GM12878 (cell line): Measurements from ENCODE around the gene TMEM131L. TPM values are rescaled to one million over a fixed set of nuclear protein-coding genes. Genes with fewer than 3 reads are reported as not detected.

ENCODE experiments used
- ATAC-seq: fragments of 200-7000 bp; cut with Tn5 transposase; 3 replicates; pipeline ENCODE4 v1.9.1; 2020; ENCODE audit warnings: mild to moderate bottlenecking, moderate library complexity
- BruUV-seq: library from RNA; stranded (reverse); fragments of 400-500 nt; replicated peaks from 2 replicates; lab custom pipeline; 2021; lab: Mats Ljungman, UMichigan
- CTCF ChIA-PET: fragments of 300-600 bp; sonication (Branson Sonifier 250); formaldehyde crosslinking; extraction: SDS; loops from one replicate; lab custom pipeline; 2021; ENCODE audit warnings: inconsistent platforms; lab: Yijun Ruan, JAX
- POLR2A ChIA-PET: fragments of 350-600 bp; formaldehyde crosslinking; extraction: SDS; loops from one replicate; lab custom pipeline; 2021; ENCODE audit warnings: inconsistent platforms; lab: Charles Lee
- RAD21 ChIA-PET: fragments of 300-600 bp; sonication (Branson Sonifier 250); formaldehyde crosslinking; loops from one replicate; lab custom pipeline; 2023; ENCODE audit warnings: antibody characterized with exemption; ENCODE audit not compliant: unreplicated experiment; lab: Charles Lee
- SMC1A ChIA-PET: fragments of 300-600 bp; sonication (Branson Sonifier 250); formaldehyde crosslinking; loops from one replicate; lab custom pipeline; 2023; ENCODE audit not compliant: unreplicated experiment, uncharacterized antibody; lab: Charles Lee
- DNase-seq: peaks from one replicate; pipeline ENCODE4 v3.0.0-alpha.2; 2011; ENCODE audit warnings: low read depth, low spot score
- FAIRE-seq: peaks from 3 replicates; lab custom pipeline; 2011; peaks lifted over from hg19 to GRCh38; lab: Jason Lieb, UNC
- H2AFZ ChIP-seq: 2 replicates; pipeline ENCODE4 v1.6.0; 2011; ENCODE audit warnings: low read depth, low read length, control low read depth; ENCODE audit not compliant: control insufficient read depth
- H3K27ac ChIP-seq: 2 replicates; pipeline ENCODE4 v1.5.1; 2011; ENCODE audit warnings: control low read depth; ENCODE audit not compliant: control insufficient read depth, insufficient read depth
- H3K27me3 ChIP-seq, 2 experiments: replicated peaks in 1 of 2; 2 replicates each; pipeline versions ENCODE4 v1.6.0 to v1.6.1; 2011; ENCODE audit warnings: low read length in 1 of 2; ENCODE audit not compliant: control insufficient read depth in 2 of 2, insufficient read depth in 2 of 2
- H3K36me3 ChIP-seq, 2 experiments: 2 replicates each; pipeline ENCODE4 v1.5.1; 2011; ENCODE audit warnings: low read length in 1 of 2; ENCODE audit not compliant: control insufficient read depth in 2 of 2, insufficient read depth in 2 of 2
- H3K4me1 ChIP-seq: 2 replicates; pipeline ENCODE4 v1.6.1; 2011; ENCODE audit warnings: mild to moderate bottlenecking, low read length, moderate library complexity, mixed read lengths; ENCODE audit not compliant: control insufficient read depth, insufficient read depth
- H3K4me2 ChIP-seq: 2 replicates; pipeline ENCODE4 v1.6.0; 2011; ENCODE audit warnings: control low read depth; ENCODE audit not compliant: control insufficient read depth, insufficient read depth
- H3K4me3 ChIP-seq: fragments of 200-600 bp; sonication (generic); 2 replicates; pipeline ENCODE4 v1.5.1; 2016
- H3K79me2 ChIP-seq: 2 replicates; pipeline ENCODE4 v1.6.0; 2011; ENCODE audit warnings: low read length; ENCODE audit not compliant: control insufficient read depth, insufficient read depth
- H3K9ac ChIP-seq: 2 replicates; pipeline ENCODE4 v1.8.0; 2011; ENCODE audit warnings: low read length, control low read depth, mixed read lengths; ENCODE audit not compliant: control insufficient read depth, insufficient read depth
- H3K9me3 ChIP-seq: replicated peaks from 3 replicates; pipeline ENCODE4 v1.5.1; 2011; ENCODE audit warnings: mild to moderate bottlenecking, low read length; ENCODE audit not compliant: control insufficient read depth, insufficient read depth
- H4K20me1 ChIP-seq: 2 replicates; pipeline ENCODE4 v1.6.0; 2011; ENCODE audit not compliant: control insufficient read depth, insufficient read depth
- CUX1 ChIP-seq: IDR thresholded peaks from 2 replicates; pipeline ENCODE4 v1.6.1; 2012; ENCODE audit warnings: improper control_type of control experiment, low read depth, low read length; ENCODE audit not compliant: insufficient replicate concordance
- EP300 ChIP-seq, 2 experiments: fragments of 150-350 bp in 1 of 2; IDR thresholded peaks; 2 replicates each; pipeline ENCODE4 v1.6.1; 2011 to 2012; ENCODE audit warnings: low read depth in 2 of 2, low read length in 2 of 2, borderline replicate concordance in 1 of 2, improper control_type of control experiment in 1 of 2, inconsistent platforms in 1 of 2; ENCODE audit not compliant: control insufficient read depth in 1 of 2
- GATAD2B ChIP-seq: fragments of 450-650 bp; conservative IDR thresholded peaks from 2 replicates; pipeline ENCODE4 v1.6.1; 2017; ENCODE audit warnings: low read depth, mild to moderate bottlenecking, moderate library complexity
- IKZF1 ChIP-seq: fragments of 450-650 bp; conservative IDR thresholded peaks from 2 replicates; pipeline ENCODE4 v1.6.1; 2017; ENCODE audit warnings: antibody characterized with exemption, mild to moderate bottlenecking
- MXI1 ChIP-seq: fragments of 150-350 bp; IDR thresholded peaks from 2 replicates; pipeline ENCODE4 v1.6.1; 2011; ENCODE audit warnings: low read depth, mild to moderate bottlenecking, inconsistent platforms, low read length, improper control_type of control experiment
- NFYA ChIP-seq: IDR thresholded peaks from 2 replicates; pipeline ENCODE4 v1.6.1; 2011; ENCODE audit warnings: low read depth, mild to moderate bottlenecking, low read length, improper control_type of control experiment, borderline replicate concordance
- PBX3 ChIP-seq: IDR thresholded peaks from 2 replicates; pipeline ENCODE4 v1.6.1; 2011; ENCODE audit warnings: mild to moderate bottlenecking, low read depth, low read length, moderate library complexity; ENCODE audit not compliant: insufficient replicate concordance
- SMAD5 ChIP-seq: IDR thresholded peaks from 2 replicates; pipeline ENCODE4 v1.6.1; 2016; ENCODE audit warnings: antibody characterized with exemption, low read depth
- ZNF687 ChIP-seq: fragments of 450-650 bp; IDR thresholded peaks from 2 replicates; pipeline ENCODE4 v1.6.1; 2017; ENCODE audit warnings: mild to moderate bottlenecking, moderate library complexity
- WGBS: methylation state at CpG from one replicate; pipeline ENCODE4 v1.1.6; 2016; ENCODE audit warnings: low lambda C conversion rate; ENCODE audit not compliant: insufficient replicate concordance, insufficient coverage; ENCODE audit errors: missing lambda C conversion rate; 5-methylcytosine and 5-hydroxymethylcytosine counted together
- in situ Hi-C: fragments of 300-500 bp; cut with MboI; formaldehyde crosslinking; loops from 9 replicates; pipeline ENCODE4 v1.14.3; 2018; ENCODE audit warnings: mixed read lengths
- intact Hi-C: fragments of 100-400 bp; cut with micrococcal nuclease; formaldehyde crosslinking; loops from one replicate; pipeline ENCODE4 v1.14.2; 2022; ENCODE audit not compliant: unreplicated experiment
- polyA plus RNA-seq, 11 experiments: library from polyadenylated mRNA; depleted of rRNA in 4 of 11; unstranded in 6 of 11; stranded (reverse) in 5 of 11; fragments of >200 nt; fragmentation: Nextera tagmentation in 4 of 11; fragmentation: Illumina TruSeq in 1 of 11; extraction: Ambion mirVana in 4 of 11; extraction: Trizol in 1 of 11; gene quantifications; 1 replicate in 1 of 11; 2 replicates in 10 of 11; pipeline versions ENCODE4 v1.2.1 to v1.2.3, GENCODE V29; 2011 to 2016; ENCODE audit warnings: inconsistent platforms in 2 of 11, missing spikeins in 2 of 11, low read depth in 1 of 11
- total RNA-seq, 4 experiments: library from RNA; depleted of rRNA in 3 of 4; stranded (reverse); fragments of >200 nt in 3 of 4; fragmentation: Illumina TruSeq in 1 of 4; extraction: Trizol in 1 of 4; gene quantifications; 2 replicates each; pipeline versions ENCODE4 v1.2.1 to v1.2.3, GENCODE V29; 2013 to 2021

Gene TMEM131L
- total and polyA plus RNA-seq, 10 of the 15 experiments (the other 5 are each of a cell fraction or from before 2014, with no cell fraction given): 8.5 to 101 (median 74.4) TPM

DNA sequence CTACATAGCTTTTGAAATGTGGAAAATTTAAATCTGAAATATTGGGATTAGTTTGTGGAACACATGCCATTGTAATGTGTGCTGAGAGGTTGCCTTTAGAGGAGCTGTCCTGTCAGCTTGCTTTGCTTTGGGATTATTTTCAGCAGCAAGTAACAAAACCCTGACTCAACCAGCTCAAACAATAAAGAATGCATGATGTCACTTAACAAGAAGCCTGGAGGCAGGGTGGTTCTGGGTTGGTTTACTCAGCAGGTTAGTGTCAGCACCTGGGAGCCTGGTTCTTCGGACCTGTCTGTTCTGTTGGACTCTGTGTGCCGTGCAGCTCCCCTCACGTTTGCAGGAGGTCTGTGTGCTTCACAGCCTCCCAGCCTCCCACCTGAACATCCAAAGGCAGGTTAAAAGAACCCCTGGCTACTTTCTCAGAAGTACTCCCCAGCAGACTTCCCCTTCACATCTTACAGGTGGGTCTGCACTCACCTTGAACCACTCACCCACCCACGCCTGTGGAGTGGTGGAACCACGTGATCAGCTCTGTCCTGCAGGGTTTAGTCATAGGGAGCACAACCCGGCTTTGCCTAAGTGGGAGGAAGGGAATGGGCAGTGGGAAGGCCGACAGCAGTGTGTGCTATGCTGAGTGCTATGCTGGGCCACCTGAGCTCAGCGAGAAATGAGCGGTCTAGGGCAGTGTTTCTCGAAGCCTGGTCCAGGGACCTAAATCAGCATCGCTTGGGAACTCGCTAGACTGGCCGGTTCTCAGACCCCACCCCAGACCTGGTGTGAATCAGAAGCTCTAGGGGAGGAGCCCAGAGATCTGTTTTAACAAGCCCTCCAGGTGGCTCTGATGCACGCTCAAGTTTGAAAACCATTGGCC is 20.4 kb downstream of the TMEM131L start:
- no TSS peak for BruUV-seq
- Histone ChIP-seq H3K4me2 (peak overlapping the region; percentile 87), H3K27me3 (no peaks in the 10 kb centered on the region), H4K20me1 (no peaks in the 10 kb centered on the region), H3K36me3 (peaks cover 0 to 4% of the 10 kb centered on the region in 2 experiments; a peak in 2 of 4 replicates), H2AFZ (no peak overlapping the region), H3K9me3 (no peaks in the 10 kb centered on the region), H3K27ac (peak overlapping the region; percentile 81), H3K4me3 (peak overlapping the region; percentile 85), H3K9ac (peak overlapping the region; percentile 93), H3K4me1 (peaks cover 44% of the 10 kb centered on the region), H3K79me2 (peaks cover 95% of the 10 kb centered on the region)
- WGBS: 4% methylated on average over 14 of the region's 14 CpGs
- no peak for FAIRE-seq
- ChIA-PET POLR2A (interaction anchor here (0.7 to 18.1 kb wide), 13 partner anchors 9 to 83 kb away, joined by 3 to 322 read pairs (median 4); partner anchors contain the start of gene TMEM131L), CTCF (interaction anchor here (0.8 to 4.7 kb wide), 21 partner anchors 8 to 1068 kb away, joined by 3 to 30 read pairs (median 7); partner anchors contain the start of gene TMEM131L), RAD21 (interaction anchor here (0.6 to 15.3 kb wide), 19 partner anchors 9 to 163 kb away, joined by 3 to 429 read pairs (median 5); partner anchors contain the start of gene TMEM131L), SMC1A (interaction anchor here (0.7 to 14.0 kb wide), 20 partner anchors 6 to 87 kb away, joined by 3 to 356 read pairs (median 7); partner anchors contain the start of gene TMEM131L)
- peak; percentile 3 for ATAC-seq
- intact Hi-C loops (loop anchor here (5.0 kb wide), 2 partner anchors 139 to 156 kb away; no protein-coding TSS in a partner anchor), in situ Hi-C loops (no loop called here)
- DNase-seq: no peak
- 0 out of 2 replicates have a peak, but pooled peaks have one; percentile 28 for TF ChIP-seq SMAD5
- peak; percentile 64 for TF ChIP-seq IKZF1
- TF ChIP-seq ZNF687: 0 out of 2 replicates have a peak, but pooled peaks have one; percentile 17
- no peak for TF ChIP-seq PBX3
- peak; percentile 24; the same call in 1 of the 2 replicates for TF ChIP-seq GATAD2B
- TF ChIP-seq MXI1: no peak
- no peak for TF ChIP-seq EP300 (IDR thresholded peaks at IDR 0.05; ENCODE audit: borderline replicate concordance in 1 of 2, control insufficient read depth in 1 of 2, low read depth in 2 of 2, low read length in 2 of 2)
- no peak for TF ChIP-seq CUX1
- TF ChIP-seq NFYA: no peak
